Measurements from ENCODE around the gene CLBA1. TPM values are rescaled to one million over a fixed set of nuclear protein-coding genes. Genes with fewer than 3 reads are reported as not detected.

Gene CLBA1
- total RNA-seq, 6 experiments from 2014 or later: 1.5 to 3.3 (median 2.5) TPM

GRCh38 chr14:105010106-105010505, 24.5 kb downstream of the CLBA1 start:
- WGBS (ENCODE audit: insufficient coverage, low coverage, low lambda C conversion rate, missing lambda C conversion rate): 90% methylated on average over 2 of the region's 4 CpGs
- intact Hi-C loops (cut with DNase I): no loop called here
- no peaks in the 10 kb centered on the region for H3K9me3 ChIP-seq
- no peaks in the 10 kb centered on the region for H3K4me1 ChIP-seq
- H3K27ac ChIP-seq: no peak overlapping the region
- no peak for ATAC-seq
- no peak for DNase-seq
- TF ChIP-seq CTCF (IDR thresholded peaks at IDR 0.05): no peak
- no peaks in the 10 kb centered on the region for H3K27me3 ChIP-seq
- H3K4me3 ChIP-seq: no peak overlapping the region
- peaks cover 0 to 9% (median 3%) of the 10 kb centered on the region in 4 donors for H3K36me3 ChIP-seq

- no peak for TF ChIP-seq CTCF (IDR thresholded peaks at IDR 0.05)
- TF ChIP-seq POLR2A (IDR thresholded peaks at IDR 0.05): no peak
- peaks cover 0 to 9% (median 3%) of the 10 kb centered on the region in 4 donors for H3K36me3 ChIP-seq
- H3K4me3 ChIP-seq: no peak overlapping the region
- intact Hi-C loops (cut with DNase I): no loop called here
- no peak overlapping the region for H3K27ac ChIP-seq
- no peaks in the 10 kb centered on the region for H3K27me3 ChIP-seq
- WGBS (ENCODE audit: insufficient coverage, low coverage, low lambda C conversion rate, missing lambda C conversion rate): 98% methylated on average over 4 of the region's 17 CpGs
- DNase-seq: no peak
- no peaks in the 10 kb centered on the region for H3K4me1 ChIP-seq
- no peak for ATAC-seq
- no peaks in the 10 kb centered on the region for H3K9me3 ChIP-seq
These were observed 25.3 kb downstream of the CLBA1 start for GRCh38 chr14:105010891-105011291.

- no peak overlapping the region for H3K27ac ChIP-seq
- no peaks in the 10 kb centered on the region for H3K27me3 ChIP-seq
- WGBS (ENCODE audit: insufficient coverage, low coverage, low lambda C conversion rate, missing lambda C conversion rate): 80% methylated on average over 2 of the region's 29 CpGs
- no peak for TF ChIP-seq CTCF (IDR thresholded peaks at IDR 0.05)
- TF ChIP-seq POLR2A (IDR thresholded peaks at IDR 0.05): no peak
- H3K9me3 ChIP-seq: no peaks in the 10 kb centered on the region
- no peak for DNase-seq
- intact Hi-C loops (cut with DNase I): no loop called here
- no peak for ATAC-seq
- no peaks in the 10 kb centered on the region for H3K4me1 ChIP-seq
- peaks cover 0 to 9% (median 3%) of the 10 kb centered on the region in 4 donors for H3K36me3 ChIP-seq
- H3K4me3 ChIP-seq: no peak overlapping the region
These were observed 25.9 kb downstream of the CLBA1 start for GRCh38 chr14:105011312-105011990.

- no peak for DNase-seq
- Histone ChIP-seq H3K27ac (no peak overlapping the region), H3K9me3 (no peaks in the 10 kb centered on the region), H3K4me1 (no peaks in the 10 kb centered on the region), H3K4me3 (no peak overlapping the region), H3K27me3 (no peaks in the 10 kb centered on the region), H3K36me3 (peaks cover 0 to 9% (median 3%) of the 10 kb centered on the region in 4 donors)
- 56% methylated on average over 9 of the region's 23 CpGs for WGBS (ENCODE audit: insufficient coverage, low coverage, low lambda C conversion rate, missing lambda C conversion rate)
- intact Hi-C loops (cut with DNase I): no loop called here
- TF ChIP-seq CTCF (IDR thresholded peaks at IDR 0.05) (no peak), POLR2A (IDR thresholded peaks at IDR 0.05) (no peak)
- peak in 1 of 4 donors; percentile 28 for ATAC-seq
These were observed 26.8 kb downstream of the CLBA1 start for GRCh38 chr14:105012171-105012985.
